Measurements from ENCODE around the gene VAT1L.
"Not testable (repeated sequence)": the region's sequence is repeated elsewhere in the genome, so short reads cannot be mapped to it uniquely, and the experiment has no call there.

Gene VAT1L

GRCh38 chr16:77963185-77964044 lies 175.1 kb downstream of the VAT1L start:
- no peak for DNase-seq

- DNase-seq: no peak
These were observed 177.0 kb downstream of the VAT1L start for GRCh38 chr16:77965346-77965745.

- DNase-seq: no peak
These were observed 178.9 kb downstream of the VAT1L start for GRCh38 chr16:77967054-77967904.

GRCh38 chr16:77969861-77970260 lies 181.5 kb downstream of the VAT1L start:
- DNase-seq: no peak

- no peak for DNase-seq
These were observed 182.0 kb downstream of the VAT1L start for GRCh38 chr16:77970371-77970770.

GRCh38 chr16:77971306-77972061 lies 183.1 kb downstream of the VAT1L start:
- peak; percentile 67 for DNase-seq

GRCh38 chr16:77972062-77972392 lies 183.7 kb downstream of the VAT1L start:
- no peak for DNase-seq

GRCh38 chr16:77974883-77975282 lies 186.5 kb downstream of the VAT1L start:
- no peak for DNase-seq

- no peak for DNase-seq
These were observed 187.6 kb downstream of the VAT1L start for GRCh38 chr16:77975942-77976341.

GRCh38 chr16:77977339-77977738 lies 189.0 kb downstream of the VAT1L start:
- DNase-seq: no peak

- no peak for DNase-seq
These were observed 196.7 kb downstream of the VAT1L start for GRCh38 chr16:77985111-77985510.

- DNase-seq: no peak
These were observed 197.8 kb downstream of the VAT1L start for GRCh38 chr16:77986011-77986740.

- DNase-seq: no peak
These were observed 199.4 kb downstream of the VAT1L start for GRCh38 chr16:77987810-77988209.

- no peak for DNase-seq
These were observed 201.5 kb downstream of the VAT1L start for GRCh38 chr16:77989846-77990245.

GRCh38 chr16:77991701-77992100 lies 203.3 kb downstream of the VAT1L start:
- no peak for DNase-seq

- not testable (repeated sequence) for DNase-seq
These were observed 204.0 kb downstream of the VAT1L start for GRCh38 chr16:77992381-77992780.

- DNase-seq: no peak
These were observed 205.0 kb downstream of the VAT1L start for GRCh38 chr16:77993111-77993985.

- DNase-seq: no peak
These were observed 207.6 kb downstream of the VAT1L start for GRCh38 chr16:77995843-77996455.

GRCh38 chr16:77998350-77999023 lies 210.1 kb downstream of the VAT1L start:
- no peak for DNase-seq

- no peak for DNase-seq
These were observed 213.2 kb downstream of the VAT1L start for GRCh38 chr16:78001451-78002025.
